LNCAP (cell line): Measurements from ENCODE around the gene SRCAP.

Experiments used
- TF ChIP-seq, protein P1 (sequence below): fragments of 450-650 bp; IDR thresholded peaks from 2 replicates; pipeline ENCODE4 v1.5.1; 2017; ENCODE audit warnings: mild to moderate bottlenecking

The SRCAP gene

DNA sequence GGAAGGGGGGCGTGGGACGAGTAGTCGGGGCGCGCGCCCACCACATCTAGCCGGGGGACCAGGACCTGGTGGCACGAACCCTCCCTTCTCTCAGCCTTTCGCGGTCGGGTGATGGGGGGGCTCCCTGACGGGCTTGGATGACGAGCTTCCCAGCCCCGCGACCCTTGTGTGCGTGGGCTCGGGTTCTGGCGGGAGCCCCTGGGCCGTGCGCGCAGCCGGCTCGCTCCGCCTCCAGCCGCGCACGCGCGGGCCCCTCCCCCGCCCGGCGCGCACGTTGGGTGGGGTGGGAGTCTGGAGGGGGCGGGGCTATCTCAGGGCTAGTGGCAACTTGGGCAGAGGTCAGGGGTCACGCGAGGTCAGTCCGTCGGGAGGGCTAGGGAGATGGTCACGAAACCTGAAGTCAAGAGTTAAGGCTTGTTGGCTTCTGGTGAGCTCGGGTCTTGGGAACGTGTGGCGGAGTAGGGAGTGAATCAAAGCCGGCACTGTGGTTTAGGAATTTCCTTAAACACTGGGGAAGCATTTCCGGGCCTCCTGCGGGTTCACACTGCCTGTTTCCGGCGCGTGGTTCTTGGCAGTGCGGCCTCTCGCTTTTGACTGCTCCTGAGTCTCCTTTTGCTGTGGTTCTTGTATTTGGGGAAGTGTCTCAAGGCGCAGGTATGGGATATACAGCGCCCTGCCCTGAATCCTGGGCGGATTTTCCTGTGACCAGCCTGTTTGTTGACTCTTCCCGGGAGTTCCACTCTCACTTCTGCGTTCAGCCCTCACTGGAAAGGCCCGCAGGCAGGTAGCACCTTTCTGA is at the start of gene SRCAP:
Gene SRCAP (plus strand): TSS at position 356 of the 799 bp plus-strand sequence. CDS start 1,654 bp downstream, outside the sequence.
- TF ChIP-seq, protein P1, sequence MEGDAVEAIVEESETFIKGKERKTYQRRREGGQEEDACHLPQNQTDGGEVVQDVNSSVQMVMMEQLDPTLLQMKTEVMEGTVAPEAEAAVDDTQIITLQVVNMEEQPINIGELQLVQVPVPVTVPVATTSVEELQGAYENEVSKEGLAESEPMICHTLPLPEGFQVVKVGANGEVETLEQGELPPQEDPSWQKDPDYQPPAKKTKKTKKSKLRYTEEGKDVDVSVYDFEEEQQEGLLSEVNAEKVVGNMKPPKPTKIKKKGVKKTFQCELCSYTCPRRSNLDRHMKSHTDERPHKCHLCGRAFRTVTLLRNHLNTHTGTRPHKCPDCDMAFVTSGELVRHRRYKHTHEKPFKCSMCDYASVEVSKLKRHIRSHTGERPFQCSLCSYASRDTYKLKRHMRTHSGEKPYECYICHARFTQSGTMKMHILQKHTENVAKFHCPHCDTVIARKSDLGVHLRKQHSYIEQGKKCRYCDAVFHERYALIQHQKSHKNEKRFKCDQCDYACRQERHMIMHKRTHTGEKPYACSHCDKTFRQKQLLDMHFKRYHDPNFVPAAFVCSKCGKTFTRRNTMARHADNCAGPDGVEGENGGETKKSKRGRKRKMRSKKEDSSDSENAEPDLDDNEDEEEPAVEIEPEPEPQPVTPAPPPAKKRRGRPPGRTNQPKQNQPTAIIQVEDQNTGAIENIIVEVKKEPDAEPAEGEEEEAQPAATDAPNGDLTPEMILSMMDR, result no peak

DNA sequence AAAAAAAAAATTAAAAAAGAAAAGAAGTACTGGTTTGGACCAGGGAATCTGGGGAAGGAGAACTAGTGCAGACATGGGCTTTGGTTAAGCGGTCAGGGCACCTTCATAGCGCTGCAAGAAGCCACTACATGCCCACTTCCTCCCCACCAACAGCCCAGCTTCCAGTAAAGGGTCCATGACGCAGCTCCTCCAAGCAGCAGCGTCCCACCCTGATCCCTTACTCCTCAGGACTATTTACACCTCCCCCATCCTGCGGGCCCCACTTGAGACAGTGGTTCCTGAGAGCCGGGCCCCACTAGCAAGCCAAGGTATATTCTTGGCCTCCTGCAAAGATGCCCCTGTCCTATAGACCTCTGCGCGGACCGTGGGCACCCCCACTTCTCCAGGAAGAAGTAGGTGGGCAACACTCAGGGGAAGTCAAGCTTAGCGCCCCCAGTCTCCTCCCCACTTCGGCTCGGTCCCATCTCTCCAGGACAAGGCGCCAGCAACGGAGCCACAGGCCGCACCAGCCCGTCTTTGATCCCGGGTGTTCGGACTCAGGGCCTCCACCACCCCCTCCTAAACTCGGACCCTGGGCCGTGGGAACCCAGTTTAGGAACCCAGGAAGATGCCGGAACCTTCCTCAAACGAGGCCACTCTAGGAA is 49.1 kb upstream of the SRCAP start:
- TF ChIP-seq, protein P1, result no peak

DNA sequence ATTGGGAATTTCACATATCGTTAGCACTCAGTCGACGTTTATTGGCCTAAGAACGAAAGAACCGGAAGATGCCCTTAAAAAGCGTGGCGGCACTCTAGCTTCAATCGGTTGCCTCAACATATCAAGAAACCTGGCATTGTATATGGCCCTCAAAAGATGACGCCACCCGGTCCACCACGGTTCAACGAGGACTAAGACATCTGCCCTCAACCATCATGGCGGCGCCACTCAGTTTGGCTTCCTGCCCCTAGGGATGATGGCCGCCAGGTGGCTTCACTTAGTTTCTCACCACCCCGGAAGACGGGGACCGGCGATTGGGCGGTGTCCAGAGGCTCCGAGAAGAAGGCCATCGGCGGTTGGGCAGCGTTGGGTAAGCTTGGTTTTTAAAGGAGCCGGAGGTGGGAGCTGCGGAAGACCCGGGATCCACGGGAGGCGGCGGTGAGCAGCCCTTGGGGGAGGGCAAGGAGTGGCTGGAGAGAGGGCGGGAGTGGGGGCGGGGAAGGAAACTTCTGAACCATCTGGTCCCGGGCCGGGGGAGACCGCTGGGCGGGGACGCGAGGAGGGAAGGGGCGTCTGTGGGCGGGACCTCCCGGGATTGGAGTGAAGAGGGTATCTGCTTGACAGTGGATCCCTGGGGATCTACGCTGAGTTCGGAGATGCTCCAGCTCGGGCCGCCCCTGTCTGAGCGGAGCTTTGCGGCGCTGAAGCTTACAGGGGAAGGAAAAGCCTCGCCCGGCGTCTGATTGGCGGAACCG is 48.4 kb upstream of the SRCAP start, which contains the start of gene PRR14:
Gene PRR14 (plus strand): TSS at position 592 of the 755 bp plus-strand sequence. CDS start 686 bp downstream, outside the sequence.
- TF ChIP-seq, protein P1, result no peak

DNA sequence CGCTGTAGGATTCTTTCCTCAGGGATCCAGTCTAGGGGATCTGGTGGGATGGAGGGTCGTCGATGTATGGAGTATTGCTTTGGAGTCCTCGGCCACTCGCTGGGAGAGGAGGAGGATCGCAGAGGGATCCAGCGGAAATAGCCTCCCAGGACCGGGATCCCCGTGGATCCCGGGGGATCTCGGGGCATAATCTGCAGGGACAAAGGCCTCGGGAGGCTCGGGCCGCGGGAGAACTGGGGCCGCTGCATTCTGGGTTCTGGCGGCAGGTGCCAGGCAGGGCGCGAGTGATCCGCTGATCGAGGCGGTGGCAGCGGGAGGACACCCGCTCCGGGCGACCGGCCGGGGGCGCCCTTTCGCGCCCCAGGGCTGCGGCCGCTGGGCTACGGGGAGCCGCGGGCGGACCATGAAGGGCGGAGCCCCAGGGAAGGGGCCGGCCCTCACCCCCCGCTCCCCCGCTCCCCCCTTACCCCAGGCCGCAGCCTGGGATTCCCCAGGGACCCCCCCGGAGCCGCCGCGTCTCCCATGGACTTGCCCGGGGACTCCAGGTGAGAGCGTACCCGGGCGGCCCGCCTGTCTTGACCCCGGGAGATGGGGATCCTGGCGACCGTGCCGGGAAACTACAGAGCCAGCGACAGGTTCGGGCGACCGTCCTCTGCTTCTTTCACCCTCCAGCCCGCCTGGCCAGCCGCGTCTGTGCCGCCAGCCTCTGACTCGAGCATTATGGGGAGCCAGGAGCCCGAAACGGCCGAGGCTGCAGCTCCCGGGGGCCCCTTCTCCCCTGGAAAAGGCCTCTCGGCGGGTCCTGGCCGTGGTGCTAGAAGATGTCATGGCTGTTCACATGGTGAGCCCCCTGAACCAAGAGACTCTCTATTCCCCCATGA is 47.6 kb upstream of the SRCAP start:
- TF ChIP-seq, protein P1, result peak; percentile 85

DNA sequence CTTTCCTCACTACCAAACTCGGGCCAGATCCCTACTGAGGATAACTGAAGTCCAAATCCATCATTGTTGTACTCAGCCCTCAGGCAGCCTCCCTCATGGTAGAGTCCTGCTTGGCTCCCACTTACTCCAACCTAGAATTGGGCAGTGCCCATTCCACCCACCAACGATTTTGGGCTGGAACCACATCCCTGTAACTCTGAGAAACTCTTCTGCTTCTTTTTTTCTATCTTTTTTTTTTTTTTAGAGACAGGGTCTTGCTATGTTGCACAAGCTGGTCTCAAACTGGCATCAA is 47.0 kb upstream of the SRCAP start:
- TF ChIP-seq, protein P1, result no peak

DNA sequence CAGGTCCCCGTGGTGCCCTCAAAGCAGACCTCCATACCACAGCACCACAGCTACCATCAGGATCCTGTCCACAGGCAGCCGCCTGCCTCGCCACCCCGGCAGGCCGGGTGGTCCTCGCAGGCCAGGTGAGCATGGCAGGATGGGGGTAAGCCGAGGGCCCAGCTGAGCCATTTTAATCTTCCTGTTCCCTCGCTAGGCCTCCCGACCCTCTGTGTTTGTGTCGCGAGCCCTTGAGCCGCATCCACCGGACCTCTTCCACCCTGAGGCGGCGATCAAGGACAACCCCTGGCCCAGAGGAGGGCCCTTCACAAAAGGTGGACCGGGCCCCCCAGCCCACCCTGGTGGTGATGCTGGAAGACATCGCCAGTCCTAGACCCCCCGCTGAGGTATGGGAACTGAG is 46.3 kb upstream of the SRCAP start:
- TF ChIP-seq, protein P1, result no peak

DNA sequence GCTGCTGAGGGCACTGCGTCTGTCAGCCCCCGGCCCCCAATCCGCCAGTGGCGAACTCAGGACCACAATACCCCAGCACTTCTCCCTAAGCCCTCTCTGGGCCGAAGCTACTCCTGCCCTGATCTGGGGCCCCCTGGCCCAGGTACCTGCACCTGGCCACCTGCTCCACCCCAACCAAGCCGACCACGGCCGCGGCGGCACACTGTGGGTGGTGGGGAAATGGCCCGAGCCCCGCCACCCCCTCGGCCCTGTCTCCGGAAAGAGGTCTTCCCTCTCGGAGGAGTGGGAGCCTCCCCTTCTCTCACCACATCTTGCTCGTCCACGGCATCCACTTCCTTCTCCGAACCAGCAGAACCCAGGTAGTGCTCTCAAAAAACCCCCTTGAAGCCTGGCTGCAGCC is 44.1 kb upstream of the SRCAP start:
- TF ChIP-seq, protein P1, result no peak
